ENCODE measurements around the gene SIK3. TPM values are rescaled to one million over a fixed set of nuclear protein-coding genes. Genes with fewer than 3 reads are reported as not detected.

SIK3 gene
- total and polyA plus RNA-seq, 11 donors, result 11.8 to 67.4 (median 38.1) TPM

DNA sequence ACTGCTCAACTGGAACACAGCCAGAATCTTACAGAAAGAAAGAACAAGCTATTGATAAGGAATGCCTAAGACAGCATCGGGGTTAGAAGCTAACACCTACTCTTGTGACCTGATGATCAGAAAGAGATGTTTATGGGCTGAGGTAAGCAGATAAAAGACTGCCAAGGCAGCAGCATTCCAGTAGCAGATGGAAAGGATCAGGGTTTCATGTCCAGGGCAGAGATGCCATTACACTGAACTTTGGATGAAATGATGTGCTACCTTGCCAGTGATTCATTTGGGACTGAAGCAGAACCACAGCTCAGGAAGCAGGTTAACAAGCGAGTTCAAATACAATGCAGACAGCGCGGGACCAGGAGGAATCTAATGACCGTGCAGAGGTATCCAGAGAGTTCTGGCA, 233.7 kb downstream of the SIK3 start:
- Histone ChIP-seq H3K27me3 (no peaks in the 10 kb centered on the region), H3K9me3 (no peaks in the 10 kb centered on the region), H3K4me3 (no peak overlapping the region), H3K36me3 (peaks cover 0 to 98% (median 94%) of the 10 kb centered on the region in 9 donors), H3K27ac (peak overlapping the region in 2 of 12 donors; percentile 17 to 31), H3K4me1 (peaks cover 0 to 45% (median 13%) of the 10 kb centered on the region in 12 donors)
- 68 to 85% (median 77%) methylated on average over 5 of the region's 5 CpGs for WGBS, 4 donors
- no peak for ATAC-seq
- DNase-seq, result no peak
- no peak for TF ChIP-seq POLR2A (IDR thresholded peaks at IDR 0.05)
- TF ChIP-seq, protein P1, sequence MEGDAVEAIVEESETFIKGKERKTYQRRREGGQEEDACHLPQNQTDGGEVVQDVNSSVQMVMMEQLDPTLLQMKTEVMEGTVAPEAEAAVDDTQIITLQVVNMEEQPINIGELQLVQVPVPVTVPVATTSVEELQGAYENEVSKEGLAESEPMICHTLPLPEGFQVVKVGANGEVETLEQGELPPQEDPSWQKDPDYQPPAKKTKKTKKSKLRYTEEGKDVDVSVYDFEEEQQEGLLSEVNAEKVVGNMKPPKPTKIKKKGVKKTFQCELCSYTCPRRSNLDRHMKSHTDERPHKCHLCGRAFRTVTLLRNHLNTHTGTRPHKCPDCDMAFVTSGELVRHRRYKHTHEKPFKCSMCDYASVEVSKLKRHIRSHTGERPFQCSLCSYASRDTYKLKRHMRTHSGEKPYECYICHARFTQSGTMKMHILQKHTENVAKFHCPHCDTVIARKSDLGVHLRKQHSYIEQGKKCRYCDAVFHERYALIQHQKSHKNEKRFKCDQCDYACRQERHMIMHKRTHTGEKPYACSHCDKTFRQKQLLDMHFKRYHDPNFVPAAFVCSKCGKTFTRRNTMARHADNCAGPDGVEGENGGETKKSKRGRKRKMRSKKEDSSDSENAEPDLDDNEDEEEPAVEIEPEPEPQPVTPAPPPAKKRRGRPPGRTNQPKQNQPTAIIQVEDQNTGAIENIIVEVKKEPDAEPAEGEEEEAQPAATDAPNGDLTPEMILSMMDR (IDR thresholded peaks at IDR 0.05), result no peak
- intact Hi-C loops (cut with DNase I), result loop anchor here in 1 of 10 donors (10.0 kb wide), 1 partner anchor 360 kb away; no protein-coding TSS in a partner anchor

DNA sequence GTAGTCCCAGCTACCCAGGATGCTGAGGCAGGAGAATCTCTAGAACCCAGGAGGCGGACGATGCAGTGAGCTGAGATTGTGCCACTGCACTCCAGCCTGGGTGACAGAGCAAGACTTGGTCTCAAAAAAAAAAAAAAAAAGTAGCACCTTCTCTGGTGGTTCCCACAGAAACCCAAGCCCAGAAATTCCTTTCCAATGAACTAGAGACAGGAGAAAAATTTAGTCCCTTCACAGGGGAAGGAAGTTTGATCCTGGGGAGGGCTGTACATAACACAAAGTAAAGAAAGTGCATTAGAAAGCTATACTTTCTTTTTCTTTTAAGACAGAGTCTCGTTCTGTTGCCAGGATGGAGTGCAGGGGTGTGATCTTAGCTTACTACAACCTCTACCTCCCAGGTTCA, 235.3 kb downstream of the SIK3 start:
- Histone ChIP-seq H3K4me1 (peaks cover 0 to 37% (median 12%) of the 10 kb centered on the region in 12 donors), H3K4me3 (no peak overlapping the region), H3K27me3 (no peaks in the 10 kb centered on the region), H3K9me3 (no peaks in the 10 kb centered on the region), H3K36me3 (peaks cover 3 to 98% (median 95%) of the 10 kb centered on the region in 9 donors), H3K27ac (no peak overlapping the region)
- ATAC-seq, result no peak
- intact Hi-C loops (cut with DNase I), result loop anchor here in 1 of 10 donors (10.0 kb wide), 1 partner anchor 362 kb away; no protein-coding TSS in a partner anchor
- WGBS, 4 donors, result 94 to 98% (median 96%) methylated on average over 3 of the region's 3 CpGs
- TF ChIP-seq, protein P1 (IDR thresholded peaks at IDR 0.05), result no peak
- no peak for TF ChIP-seq POLR2A (IDR thresholded peaks at IDR 0.05)
- no peak for DNase-seq

DNA sequence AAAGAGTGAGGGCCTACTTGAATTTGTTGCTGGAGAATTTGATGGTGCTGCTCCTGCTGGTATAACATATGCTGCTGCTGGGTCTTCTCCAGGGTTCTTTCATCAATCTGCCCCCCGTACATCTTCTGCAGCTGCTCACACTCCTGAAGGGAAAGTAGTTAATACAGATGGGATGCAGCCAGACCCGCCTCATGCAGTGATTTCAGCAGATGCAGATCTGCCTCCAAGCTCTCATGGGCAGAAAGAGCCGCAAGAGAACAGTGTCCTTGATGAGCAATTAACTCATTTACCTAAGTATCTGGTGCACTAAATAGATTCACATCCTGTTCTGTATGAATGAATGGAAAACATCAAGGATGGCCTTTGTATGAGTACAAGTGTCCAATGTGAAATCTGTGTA, 236.0 kb downstream of the SIK3 start:
- Histone ChIP-seq H3K4me3 (no peak overlapping the region), H3K4me1 (peaks cover 0 to 29% (median 9%) of the 10 kb centered on the region in 12 donors), H3K27me3 (no peaks in the 10 kb centered on the region), H3K27ac (no peak overlapping the region), H3K36me3 (peaks cover 3 to 98% (median 95%) of the 10 kb centered on the region in 9 donors), H3K9me3 (no peaks in the 10 kb centered on the region)
- TF ChIP-seq, protein P1 (IDR thresholded peaks at IDR 0.05), result no peak
- TF ChIP-seq POLR2A (IDR thresholded peaks at IDR 0.05), result no peak
- no peak for DNase-seq
- intact Hi-C loops (cut with DNase I), result loop anchor here in 1 of 10 donors (10.0 kb wide), 1 partner anchor 363 kb away; no protein-coding TSS in a partner anchor
- 84 to 100% (median 85%) methylated on average over 3 of the region's 3 CpGs for WGBS, 4 donors
- ATAC-seq, result no peak

DNA sequence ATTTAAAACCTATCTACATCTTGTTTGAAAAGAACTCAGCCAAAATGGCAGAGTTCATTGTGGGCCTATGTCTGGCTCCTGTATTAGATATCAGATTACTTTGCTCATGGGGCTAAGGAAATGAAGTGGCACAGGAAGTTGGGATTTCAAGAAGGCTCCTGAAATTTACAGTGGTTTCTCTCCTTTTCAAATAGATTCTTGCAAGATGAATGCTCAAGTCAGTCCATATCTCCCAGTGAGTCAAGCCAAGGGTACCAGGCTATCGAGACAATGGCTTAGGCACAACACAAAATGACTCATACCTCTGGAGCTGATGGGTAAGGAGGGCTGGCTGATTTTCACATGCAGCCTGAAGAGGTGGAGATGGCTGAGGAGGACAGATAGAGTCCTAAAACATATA, 236.7 kb downstream of the SIK3 start:
- peaks cover 3 to 98% (median 95%) of the 10 kb centered on the region in 9 donors for H3K36me3 ChIP-seq
- peaks cover 0 to 23% (median 9%) of the 10 kb centered on the region in 12 donors for H3K4me1 ChIP-seq
- H3K9me3 ChIP-seq, result no peaks in the 10 kb centered on the region
- no peak for ATAC-seq
- DNase-seq, result no peak
- intact Hi-C loops (cut with DNase I), result loop anchor here in 1 of 10 donors (10.0 kb wide), 1 partner anchor 363 kb away; no protein-coding TSS in a partner anchor
- no peaks in the 10 kb centered on the region for H3K27me3 ChIP-seq
- H3K27ac ChIP-seq, result no peak overlapping the region
- H3K4me3 ChIP-seq, result no peak overlapping the region
- TF ChIP-seq POLR2A (IDR thresholded peaks at IDR 0.05), result no peak
- TF ChIP-seq, protein P1 (IDR thresholded peaks at IDR 0.05), result no peak
- 36 to 92% (median 88%) methylated on average over 1 of the region's 1 CpG for WGBS, 4 donors

Data from heart left ventricle (tissue), 16 donors.